Testis (tissue), 3 donors: ENCODE results near the gene NFATC1. TPM values are rescaled to one million over a fixed set of nuclear protein-coding genes. Genes with fewer than 3 reads are reported as not detected.

ENCODE experiments used
- DNase-seq: peaks from one replicate; pipeline ENCODE4 v3.0.0-alpha.2; 2019
- H3K27ac ChIP-seq, 2 donors: fragments of 200-600 bp; sonication (generic); one replicate each; pipeline ENCODE4 v1.5.1; 2019
- H3K27me3 ChIP-seq: fragments of 200-600 bp; sonication (generic); one replicate; pipeline ENCODE4 v1.5.1; 2019
- H3K36me3 ChIP-seq: fragments of 200-600 bp; sonication (generic); one replicate; pipeline ENCODE4 v1.5.1; 2017; ENCODE audit warnings: low read depth; ENCODE audit errors: missing control alignments
- H3K4me1 ChIP-seq: fragments of 200-600 bp; sonication (generic); one replicate; pipeline ENCODE4 v1.5.1; 2019
- H3K4me3 ChIP-seq, 2 donors: fragments of 200-600 bp; sonication (generic); one replicate each; pipeline ENCODE4 v1.5.1; 2017 to 2019
- H3K9me3 ChIP-seq: fragments of 200-600 bp; sonication (generic); one replicate; pipeline ENCODE4 v1.5.1; 2017
- CTCF ChIP-seq, 3 experiments: fragments of 450-650 bp in 2 of 3; fragments of 200-600 bp in 1 of 3; sonication (generic) in 1 of 3; IDR thresholded peaks; one replicate each; pipeline ENCODE4 v1.5.1; 2016 to 2019; ENCODE audit warnings: antibody characterized with exemption in 3 of 3, mild to moderate bottlenecking in 2 of 3, moderate library complexity in 1 of 3
- POLR2A ChIP-seq: fragments of 450-650 bp; IDR thresholded peaks from one replicate; pipeline ENCODE4 v1.6.1; 2017; ENCODE audit warnings: antibody characterized with exemption, mild to moderate bottlenecking, moderate library complexity
- WGBS, 2 donors: methylation state at CpG; one replicate each; pipeline ENCODE4 v1.1.5; 2018; 5-methylcytosine and 5-hydroxymethylcytosine counted together
- intact Hi-C: fragments of 100-400 bp; cut with DNase I; formaldehyde crosslinking; loops from one replicate; pipeline ENCODE4 v1.15.1; 2023; ENCODE audit warnings: low total_unique reads
- polyA plus RNA-seq: library from polyadenylated mRNA; stranded (reverse); fragments of 350-450 nt; fragmentation: Illumina TruSeq; extraction: RNeasy Lipid Tissue Mini Kit (QIAGEN cat#74804); gene quantifications from one replicate; pipeline ENCODE4 v1.2.3, GENCODE V29; 2014; ENCODE audit warnings: low read depth, low replicate concordance; ENCODE audit not compliant: insufficient read depth
- total RNA-seq, 2 donors: library from RNA; depleted of rRNA; stranded (reverse); fragments of >200 nt; gene quantifications; one replicate each; pipeline ENCODE4 v1.2.3, GENCODE V29; 2016

NFATC1 gene
- total and polyA plus RNA-seq, 3 donors from 2014 or later, result 22.2 to 28.1 (median 27.5) TPM

GRCh38 chr18:79367989-79368388 is 27.7 kb upstream of the NFATC1 start:
- WGBS, 2 donors, result 45 to 58% methylated on average over 18 of the region's 18 CpGs
- DNase-seq, result peak; percentile 28
- Histone ChIP-seq H3K4me3 (no peak overlapping the region), H3K9me3 (no peaks in the 10 kb centered on the region), H3K36me3 (no peaks in the 10 kb centered on the region), H3K27me3 (no peaks in the 10 kb centered on the region), H3K27ac (no peak overlapping the region), H3K4me1 (peaks cover 3% of the 10 kb centered on the region)
- no peak for TF ChIP-seq POLR2A
- no peak for TF ChIP-seq CTCF (IDR thresholded peaks at IDR 0.05)
- intact Hi-C loops, result no loop called here

DNA sequence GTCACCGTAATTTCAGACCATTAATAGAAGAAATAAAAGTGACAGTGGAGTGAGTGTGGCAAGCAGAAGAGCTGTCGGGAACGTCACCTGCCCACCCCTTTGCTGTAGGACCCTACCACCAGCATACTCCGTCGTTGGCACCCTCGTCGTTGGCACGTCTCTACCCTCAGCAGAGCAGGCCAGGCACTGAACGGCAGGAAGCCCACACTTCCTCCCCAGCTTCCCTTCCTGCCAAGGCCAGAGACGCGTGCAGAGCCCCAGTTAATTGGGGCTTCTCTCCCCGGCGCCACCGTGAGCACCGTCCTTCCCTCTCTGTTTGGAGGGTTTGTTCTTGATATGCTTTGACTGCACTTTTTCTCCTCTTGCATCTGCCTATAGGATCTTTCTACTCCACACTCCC is 27.0 kb upstream of the NFATC1 start:
- H3K9me3 ChIP-seq, result no peaks in the 10 kb centered on the region
- intact Hi-C loops, result no loop called here
- TF ChIP-seq POLR2A (no peak), CTCF (IDR thresholded peaks at IDR 0.05) (no peak)
- peak; percentile 8 for DNase-seq
- H3K27ac ChIP-seq, result no peak overlapping the region
- 85 to 86% methylated on average over 15 of the region's 15 CpGs for WGBS, 2 donors
- no peaks in the 10 kb centered on the region for H3K36me3 ChIP-seq
- H3K4me1 ChIP-seq, result peaks cover 3% of the 10 kb centered on the region
- H3K4me3 ChIP-seq, result no peak overlapping the region
- no peaks in the 10 kb centered on the region for H3K27me3 ChIP-seq

DNA sequence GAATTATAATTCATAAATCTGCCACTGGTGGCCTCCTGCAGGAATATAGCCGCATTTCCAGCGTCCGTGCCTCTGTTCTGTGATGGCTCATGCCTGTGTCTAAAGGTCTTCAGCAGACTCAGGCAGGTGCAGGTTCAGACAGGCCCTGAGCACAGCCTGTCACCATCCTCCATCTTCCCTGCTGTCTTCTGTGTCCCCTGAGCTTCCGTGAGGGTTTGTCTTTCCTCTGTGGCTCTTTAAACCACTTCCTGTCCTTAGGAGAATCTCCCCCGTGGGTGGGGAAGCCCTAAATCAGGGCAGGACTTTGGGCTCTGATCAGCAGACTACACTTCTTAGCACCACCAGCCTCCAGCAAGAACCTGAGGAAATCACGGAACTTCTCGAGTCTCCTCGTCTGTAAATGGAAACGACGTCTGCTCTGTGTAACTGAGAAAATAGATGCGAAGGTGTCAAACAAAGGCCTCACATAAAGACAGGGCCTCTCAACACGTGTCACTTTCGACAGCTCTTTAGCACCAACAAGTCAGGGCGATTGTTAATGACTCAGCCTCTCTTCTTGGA is 24.1 kb upstream of the NFATC1 start:
- Histone ChIP-seq H3K4me3 (no peak overlapping the region), H3K27me3 (no peaks in the 10 kb centered on the region), H3K27ac (no peak overlapping the region), H3K9me3 (no peaks in the 10 kb centered on the region), H3K4me1 (no peaks in the 10 kb centered on the region), H3K36me3 (no peaks in the 10 kb centered on the region)
- peak; percentile 4 for DNase-seq
- intact Hi-C loops, result no loop called here
- 84 to 89% methylated on average over 14 of the region's 14 CpGs for WGBS, 2 donors
- TF ChIP-seq POLR2A (no peak), CTCF (IDR thresholded peaks at IDR 0.05) (no peak)

DNA sequence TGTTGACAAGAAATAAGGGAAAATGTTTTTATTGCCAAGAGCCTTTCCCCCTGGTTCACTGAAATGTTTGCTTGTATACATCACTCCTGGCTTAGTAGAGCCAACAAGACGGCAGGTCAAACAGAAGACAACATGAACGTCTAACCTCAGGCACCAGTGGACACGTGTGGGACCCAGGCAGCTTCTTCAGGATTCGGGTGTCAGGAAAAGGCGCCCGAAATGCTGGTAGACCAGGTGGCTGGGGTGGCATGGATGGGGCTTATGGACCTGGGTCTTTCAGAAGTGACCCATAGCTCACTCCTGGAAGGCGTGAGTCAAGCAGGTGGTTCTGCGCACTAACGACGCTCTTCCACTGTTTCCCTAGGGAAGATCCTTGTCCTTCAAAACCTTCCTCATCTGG is 23.3 kb upstream of the NFATC1 start:
- TF ChIP-seq CTCF (IDR thresholded peaks at IDR 0.05) (no peak), POLR2A (no peak)
- no peaks in the 10 kb centered on the region for H3K9me3 ChIP-seq
- no peaks in the 10 kb centered on the region for H3K36me3 ChIP-seq
- no peak overlapping the region for H3K4me3 ChIP-seq
- intact Hi-C loops, result no loop called here
- 91 to 94% methylated on average over 10 of the region's 10 CpGs for WGBS, 2 donors
- peak; percentile 12 for DNase-seq
- no peaks in the 10 kb centered on the region for H3K27me3 ChIP-seq
- no peak overlapping the region for H3K27ac ChIP-seq
- no peaks in the 10 kb centered on the region for H3K4me1 ChIP-seq

- TF ChIP-seq CTCF (IDR thresholded peaks at IDR 0.05) (no peak), POLR2A (no peak)
- Histone ChIP-seq H3K36me3 (no peaks in the 10 kb centered on the region), H3K27ac (no peak overlapping the region), H3K27me3 (no peaks in the 10 kb centered on the region), H3K9me3 (no peaks in the 10 kb centered on the region), H3K4me3 (no peak overlapping the region), H3K4me1 (no peaks in the 10 kb centered on the region)
- no peak for DNase-seq
- intact Hi-C loops, result no loop called here
- 85 to 95% methylated on average over 2 of the region's 2 CpGs for WGBS, 2 donors
These were observed 22.7 kb upstream of the NFATC1 start for GRCh38 chr18:79372991-79373390.
